ENCODE data around the gene SEPTIN12.
"Not testable (repeated sequence)": the region's sequence is repeated elsewhere in the genome, so short reads cannot be mapped to it uniquely, and the experiment has no call there.

The SEPTIN12 gene

GRCh38 chr16:4802659-4803287, 14.6 kb upstream of the SEPTIN12 start:
- DNase-seq, result peak; percentile 83 to 92

- DNase-seq, result peak; percentile 69 to 87
These were observed 14.0 kb upstream of the SEPTIN12 start, which contains the start of gene ROGDI for GRCh38 chr16:4801962-4802658. ROGDI (minus strand) TSS chr16:4802633; CDS start chr16:4802571, 62 bp downstream.

GRCh38 chr16:4801051-4801961, 13.2 kb upstream of the SEPTIN12 start:
- DNase-seq, result no peak

GRCh38 chr16:4800290-4801041, 12.3 kb upstream of the SEPTIN12 start:
- DNase-seq, result peak; percentile 57 to 84

GRCh38 chr16:4799171-4799855, 11.2 kb upstream of the SEPTIN12 start:
- DNase-seq, result no peak

- no peak for DNase-seq
These were observed 10.3 kb upstream of the SEPTIN12 start for GRCh38 chr16:4798456-4798855.

GRCh38 chr16:4797805-4798252, 9.7 kb upstream of the SEPTIN12 start:
- DNase-seq, result no peak

- no peak for DNase-seq
These were observed 9.0 kb upstream of the SEPTIN12 start for GRCh38 chr16:4796982-4797804.

GRCh38 chr16:4795828-4796572, 7.9 kb upstream of the SEPTIN12 start:
- DNase-seq, result no peak

GRCh38 chr16:4795181-4795827, 7.2 kb upstream of the SEPTIN12 start, which contains the start of gene SMIM22:
SMIM22 (plus strand) TSS chr16:4795369; CDS start chr16:4795735, 366 bp downstream.
- DNase-seq, result peak; percentile 68 to 70

- DNase-seq, result no peak
These were observed 4.9 kb upstream of the SEPTIN12 start for GRCh38 chr16:4792951-4793513.

- no peak for DNase-seq
These were observed 2.7 kb upstream of the SEPTIN12 start for GRCh38 chr16:4790871-4791270.

- no peak for DNase-seq
These were observed 2.1 kb upstream of the SEPTIN12 start for GRCh38 chr16:4790261-4790660.

- no peak for DNase-seq
These were observed 765 bp upstream of the SEPTIN12 start for GRCh38 chr16:4788910-4789309.

GRCh38 chr16:4788489-4788889, 344 bp upstream of the SEPTIN12 start:
- no peak for DNase-seq

- DNase-seq, result no peak
These were observed 1.1 kb downstream of the SEPTIN12 start for GRCh38 chr16:4787068-4787467.

- no peak for DNase-seq
These were observed 2.2 kb downstream of the SEPTIN12 start for GRCh38 chr16:4785758-4786433.

GRCh38 chr16:4784444-4784987, 3.6 kb downstream of the SEPTIN12 start:
- not testable (repeated sequence) for DNase-seq
